Fibroblast of the aortic adventitia (primary cell): ENCODE measurements around the gene PTPRN. TPM values are rescaled to one million over a fixed set of nuclear protein-coding genes. Genes with fewer than 3 reads are reported as not detected.
A peak's percentile ranks its signal among the peaks of the same experiment; 100 is the strongest.

Experiments
- DNase-seq: peaks from one replicate; pipeline ENCODE4 v3.0.0-alpha.2; 2010; ENCODE audit warnings: low read depth
- H3K4me3 ChIP-seq: 2 replicates; pipeline ENCODE4 v1.5.1; 2011; ENCODE audit warnings: low read depth, mild to moderate bottlenecking, control low read depth, low read length, moderate library complexity
- total RNA-seq: library from RNA; depleted of rRNA; stranded (reverse); fragments of >200 nt; gene quantifications from 2 replicates; pipeline ENCODE4 v1.2.3, GENCODE V29; 2012; ENCODE audit warnings: low replicate concordance
- TF ChIP-seq, protein P1 (sequence below): IDR thresholded peaks from 2 replicates; pipeline ENCODE4 v1.5.1; 2011; ENCODE audit warnings: mild to moderate bottlenecking, low read length, control low read depth, inconsistent platforms; ENCODE audit not compliant: insufficient read depth

Gene PTPRN
- total RNA-seq, 1 donor: 0.36 TPM

GRCh38 chr2:219292616-219293015 lies 16.6 kb downstream of the PTPRN start:
- H3K4me3 ChIP-seq: no peak overlapping the region
- no peak for DNase-seq
- TF ChIP-seq, protein P1, sequence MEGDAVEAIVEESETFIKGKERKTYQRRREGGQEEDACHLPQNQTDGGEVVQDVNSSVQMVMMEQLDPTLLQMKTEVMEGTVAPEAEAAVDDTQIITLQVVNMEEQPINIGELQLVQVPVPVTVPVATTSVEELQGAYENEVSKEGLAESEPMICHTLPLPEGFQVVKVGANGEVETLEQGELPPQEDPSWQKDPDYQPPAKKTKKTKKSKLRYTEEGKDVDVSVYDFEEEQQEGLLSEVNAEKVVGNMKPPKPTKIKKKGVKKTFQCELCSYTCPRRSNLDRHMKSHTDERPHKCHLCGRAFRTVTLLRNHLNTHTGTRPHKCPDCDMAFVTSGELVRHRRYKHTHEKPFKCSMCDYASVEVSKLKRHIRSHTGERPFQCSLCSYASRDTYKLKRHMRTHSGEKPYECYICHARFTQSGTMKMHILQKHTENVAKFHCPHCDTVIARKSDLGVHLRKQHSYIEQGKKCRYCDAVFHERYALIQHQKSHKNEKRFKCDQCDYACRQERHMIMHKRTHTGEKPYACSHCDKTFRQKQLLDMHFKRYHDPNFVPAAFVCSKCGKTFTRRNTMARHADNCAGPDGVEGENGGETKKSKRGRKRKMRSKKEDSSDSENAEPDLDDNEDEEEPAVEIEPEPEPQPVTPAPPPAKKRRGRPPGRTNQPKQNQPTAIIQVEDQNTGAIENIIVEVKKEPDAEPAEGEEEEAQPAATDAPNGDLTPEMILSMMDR: no peak

DNA sequence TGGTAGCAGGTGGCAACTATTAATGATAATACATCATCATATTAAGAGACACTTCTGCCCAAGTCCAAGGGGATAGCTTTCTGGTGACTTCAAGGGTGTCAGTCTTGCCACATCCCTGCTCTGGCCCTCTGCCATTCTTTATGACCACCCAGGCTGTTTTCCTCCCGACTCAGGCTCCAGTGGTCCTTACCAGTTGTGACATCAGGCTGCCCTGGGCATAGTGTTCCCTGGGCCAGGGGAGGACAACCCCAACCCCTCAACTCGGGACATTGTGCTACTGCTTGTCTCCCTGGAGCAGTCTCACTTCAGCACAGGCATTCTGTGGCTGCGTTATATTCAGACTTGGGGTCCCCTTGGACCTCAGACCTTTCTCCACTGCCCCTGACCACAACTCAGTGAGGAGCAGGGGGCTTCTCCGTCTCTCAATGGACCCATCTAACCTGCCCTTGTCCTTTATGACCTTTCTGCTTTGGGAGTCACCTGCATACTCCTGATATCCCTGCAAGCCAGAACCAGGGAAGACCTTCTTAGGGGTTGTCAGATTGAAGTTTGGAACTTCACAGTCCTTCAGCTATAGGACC lies 17.2 kb downstream of the PTPRN start:
- TF ChIP-seq, protein P1: no peak

GRCh38 chr2:219291394-219291793 lies 17.8 kb downstream of the PTPRN start:
- DNase-seq: no peak
- TF ChIP-seq, protein P1: no peak
- no peak overlapping the region for H3K4me3 ChIP-seq

More for the DNA sequence above, 17.2 kb downstream of the PTPRN start:
- H3K4me3 ChIP-seq: no peak overlapping the region
- DNase-seq: no peak

- no peak overlapping the region for H3K4me3 ChIP-seq
- TF ChIP-seq, protein P1: no peak
- no peak for DNase-seq
Measured at GRCh38 chr2:219290381-219291171, 18.6 kb downstream of the PTPRN start.

GRCh38 chr2:219289537-219290361 lies 19.5 kb downstream of the PTPRN start:
- no peak overlapping the region for H3K4me3 ChIP-seq
- TF ChIP-seq, protein P1: no peak
- peak; percentile 94 for DNase-seq

- DNase-seq: no peak
- TF ChIP-seq, protein P1: no peak
- no peak overlapping the region for H3K4me3 ChIP-seq
Measured at GRCh38 chr2:219289195-219289536, 20.0 kb downstream of the PTPRN start.
